NCI-H510A treated with DMSO at 0.1 percent for 48 hours (cell line): Measurements from ENCODE around the gene SLC22A23.

ENCODE experiments used
- DNase-seq: peaks from one replicate; lab custom pipeline; 2025; lab: John Stamatoyannopoulos, UW

The SLC22A23 gene

DNA sequence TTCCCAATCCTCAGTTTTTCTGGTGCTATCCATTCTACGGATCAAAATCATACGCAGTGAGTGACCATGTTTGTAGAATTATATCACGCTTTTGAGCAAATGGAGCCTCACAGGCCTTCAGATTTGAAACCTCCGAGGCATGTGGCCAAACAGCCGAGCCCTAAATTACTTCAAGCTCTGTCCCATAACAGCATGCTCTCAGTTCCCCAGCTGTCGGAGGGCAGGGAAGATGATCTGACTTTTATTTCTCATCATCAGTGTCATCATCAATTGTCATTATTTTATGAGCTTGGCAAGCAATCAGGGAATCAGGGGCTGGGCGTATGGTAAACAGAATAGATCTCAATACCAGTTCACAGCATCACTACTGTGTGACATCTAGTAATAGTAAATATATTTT is 124.9 kb downstream of the SLC22A23 start:
- no peak for DNase-seq

DNA sequence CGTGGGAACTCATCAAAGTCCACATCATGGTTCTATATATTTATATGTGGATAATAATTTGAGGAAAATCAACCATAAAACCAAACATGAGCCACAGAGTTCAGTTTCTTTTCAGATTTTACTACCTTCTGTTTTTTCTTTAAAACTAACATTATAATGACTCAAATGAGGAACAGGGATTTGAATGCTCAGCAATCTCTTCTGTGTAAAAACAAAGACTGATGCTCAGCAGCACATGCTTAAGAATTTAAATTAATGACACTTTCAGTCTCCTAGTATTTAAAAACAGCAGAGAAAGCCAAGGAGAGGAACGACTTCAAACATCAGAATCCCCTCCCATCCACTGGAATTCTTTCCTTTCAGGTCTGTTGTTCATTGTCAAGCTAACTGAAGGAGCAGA is 125.4 kb downstream of the SLC22A23 start:
- no peak for DNase-seq

DNA sequence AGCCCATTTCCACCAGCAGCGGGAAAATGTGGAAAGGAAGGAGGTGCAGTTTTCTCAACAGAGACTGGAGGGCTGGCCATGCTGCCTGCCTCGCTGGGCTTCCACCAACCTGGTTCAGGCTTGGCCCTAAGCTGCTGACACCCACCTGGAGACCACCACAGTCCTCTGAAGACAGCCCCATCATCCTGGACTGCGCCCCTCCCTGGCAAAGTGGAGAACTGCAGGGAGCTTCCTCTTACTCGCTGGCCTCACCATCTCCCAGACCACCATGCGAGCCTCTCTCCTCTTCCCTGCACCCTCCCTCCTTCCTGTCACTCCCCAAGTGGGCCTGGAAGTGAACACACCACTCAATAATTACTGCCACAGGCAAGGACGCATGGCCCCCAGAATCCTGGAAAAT is 126.7 kb downstream of the SLC22A23 start:
- DNase-seq: no peak

DNA sequence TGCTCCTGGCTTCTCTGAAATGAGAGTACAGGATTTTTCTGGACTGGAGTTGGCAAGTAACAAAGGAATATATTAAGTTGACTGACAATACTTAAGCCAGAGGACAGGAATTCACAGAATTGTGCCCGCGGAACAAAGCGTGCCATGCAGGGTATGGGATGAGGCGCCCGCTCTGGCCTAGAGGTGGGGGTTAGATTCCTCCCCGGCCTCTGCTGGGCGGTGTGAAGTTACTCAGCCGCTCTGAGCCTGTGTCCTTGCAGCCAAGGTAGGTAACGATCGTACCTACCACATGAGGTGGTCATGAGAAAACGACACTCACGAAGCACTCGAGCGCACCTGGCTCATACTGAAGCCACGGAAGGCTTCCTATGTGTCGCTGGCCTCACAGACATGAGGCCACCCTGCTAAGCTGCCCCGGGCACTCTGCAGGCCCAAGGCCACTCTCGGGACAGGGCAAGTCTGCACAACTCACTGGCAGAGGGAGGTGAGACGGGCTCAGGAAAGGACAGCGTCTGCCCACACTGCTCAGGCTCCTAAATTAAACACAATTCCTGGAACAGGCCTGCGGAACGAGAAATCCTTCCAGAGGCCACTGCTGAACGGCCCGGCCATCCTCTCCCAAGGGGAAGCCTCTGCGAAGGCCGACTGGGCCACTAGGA is 127.3 kb downstream of the SLC22A23 start:
- peak; percentile 14 for DNase-seq

DNA sequence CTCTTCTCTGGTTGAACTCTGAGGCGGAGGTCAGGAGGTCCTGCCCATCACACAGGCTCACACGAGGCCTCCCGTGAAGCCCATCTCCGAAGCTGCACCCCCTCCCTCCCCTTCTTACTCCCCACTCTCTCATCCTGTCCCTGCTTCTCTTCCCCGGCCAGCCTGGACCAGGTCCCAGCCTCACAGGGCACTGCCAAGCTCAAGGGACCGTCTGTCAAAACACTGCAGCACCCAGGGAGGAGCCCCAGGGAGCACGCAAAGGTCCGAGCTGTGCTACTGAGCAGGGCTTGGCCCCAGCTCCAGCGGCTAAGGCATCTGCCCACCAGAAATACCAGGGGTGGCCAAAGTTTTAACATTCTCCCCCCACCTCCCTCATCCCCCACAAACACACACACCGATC is 128.1 kb downstream of the SLC22A23 start:
- no peak for DNase-seq

DNA sequence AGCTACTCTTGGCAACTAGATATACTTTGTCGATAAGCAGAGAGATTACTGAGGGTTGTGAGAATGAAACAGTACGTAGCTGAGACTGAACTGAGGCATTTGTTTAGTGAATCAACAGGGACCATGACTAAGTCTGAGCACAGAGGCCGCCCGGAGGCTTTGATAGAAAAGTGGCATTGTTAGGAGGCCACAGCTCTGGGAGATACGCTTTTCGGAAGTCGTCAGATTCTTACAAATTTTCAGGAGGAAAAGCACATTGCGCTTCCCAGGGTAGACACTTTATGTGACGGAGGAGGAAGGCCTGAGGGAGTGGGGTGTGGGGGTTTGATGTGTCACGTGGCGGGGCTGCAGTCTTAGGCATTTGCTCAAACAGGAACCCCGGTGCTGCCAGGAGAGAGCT is 128.7 kb downstream of the SLC22A23 start:
- no peak for DNase-seq

DNA sequence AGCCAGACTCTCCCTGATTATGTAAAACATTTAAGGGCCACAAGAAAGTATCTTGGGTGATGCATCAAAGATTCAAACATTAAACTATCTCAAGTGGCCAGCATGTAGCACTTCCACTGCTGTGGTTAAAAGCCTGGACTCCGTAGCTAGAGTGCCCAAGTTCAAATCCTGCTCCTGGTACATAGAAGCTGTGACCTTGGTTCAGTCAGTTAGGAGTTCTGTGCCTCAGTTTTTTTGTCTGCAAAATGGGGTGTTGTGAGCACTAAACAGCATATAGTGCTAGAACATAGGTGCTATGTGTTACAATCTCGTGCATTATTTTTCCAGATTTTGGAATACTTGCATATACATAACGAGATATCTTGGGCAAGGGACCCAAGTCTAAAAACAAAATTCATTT is 129.4 kb downstream of the SLC22A23 start:
- DNase-seq: no peak

DNA sequence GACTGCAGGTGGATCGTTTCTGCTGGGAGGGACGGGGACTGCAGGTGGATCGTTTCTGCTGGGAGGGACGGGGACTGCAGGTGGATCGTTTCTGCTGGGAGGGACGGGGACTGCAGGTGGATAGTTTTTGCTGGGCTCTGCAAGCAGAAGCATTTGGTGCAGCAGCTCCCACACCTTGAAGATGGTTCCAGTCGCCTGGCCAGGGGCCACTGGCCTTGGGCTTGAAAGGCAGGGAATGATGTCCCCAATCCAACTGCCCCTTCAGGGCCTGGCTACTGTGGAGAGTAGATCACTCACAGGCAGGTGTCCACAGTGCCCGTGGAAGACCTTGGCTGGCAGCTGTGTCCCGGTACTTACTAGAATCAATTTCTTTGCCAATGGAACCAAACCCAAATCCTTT is 129.9 kb downstream of the SLC22A23 start:
- no peak for DNase-seq

DNA sequence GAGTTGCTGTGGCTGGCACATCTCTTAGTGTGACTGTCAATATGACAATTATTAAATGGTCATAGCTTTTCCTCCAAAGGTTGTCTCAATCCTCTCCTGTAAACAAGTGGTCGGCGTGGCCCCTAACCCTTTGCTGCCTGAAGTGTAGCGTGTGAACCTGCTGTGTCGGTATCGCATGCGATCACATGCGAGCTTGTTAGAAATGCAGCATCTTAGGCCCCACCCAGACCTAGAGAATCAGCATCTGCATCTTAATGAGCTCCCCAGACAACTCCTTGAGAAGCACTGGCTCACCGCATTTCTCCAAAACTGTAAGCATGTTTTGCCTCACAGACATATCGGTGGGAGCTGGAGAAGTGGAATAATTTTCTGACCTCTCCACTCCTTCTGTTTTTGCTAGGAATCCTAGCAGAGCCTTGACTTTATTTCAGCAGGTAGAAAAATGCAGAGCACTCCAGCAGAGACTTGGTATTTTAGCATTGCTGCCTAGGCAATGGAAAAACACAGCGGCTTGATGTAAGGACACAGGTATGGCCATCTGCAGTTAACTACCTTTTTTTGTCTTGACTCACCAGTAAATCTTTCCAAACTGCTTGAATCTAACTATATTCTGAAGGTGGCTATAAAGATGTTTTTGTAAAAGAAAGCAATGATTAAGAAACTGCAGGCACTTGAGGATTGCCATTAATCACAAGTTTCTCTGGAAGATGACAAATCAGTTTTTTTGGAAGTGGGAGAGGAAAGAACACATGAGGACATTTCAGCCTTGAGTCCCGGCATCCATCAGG is 130.5 kb downstream of the SLC22A23 start:
- no peak for DNase-seq

DNA sequence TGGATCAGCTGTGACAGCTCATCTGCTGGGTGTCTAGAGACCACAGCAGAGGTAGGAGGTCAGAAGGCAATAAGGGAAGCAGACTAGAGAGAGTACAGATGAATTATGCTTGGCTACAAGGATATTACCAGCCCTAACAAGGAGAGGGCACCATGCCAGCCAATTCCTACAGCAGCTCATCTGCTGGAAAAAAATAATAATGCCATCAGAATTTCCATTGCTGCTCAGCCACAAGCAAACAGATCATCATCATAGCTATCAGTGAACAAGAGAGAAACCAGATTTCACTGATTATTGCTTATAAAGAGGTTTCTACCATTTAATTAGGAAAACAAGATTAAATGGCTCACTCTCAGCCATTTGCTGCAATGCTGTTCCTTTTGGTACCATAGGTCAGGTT is 131.6 kb downstream of the SLC22A23 start:
- no peak for DNase-seq

DNA sequence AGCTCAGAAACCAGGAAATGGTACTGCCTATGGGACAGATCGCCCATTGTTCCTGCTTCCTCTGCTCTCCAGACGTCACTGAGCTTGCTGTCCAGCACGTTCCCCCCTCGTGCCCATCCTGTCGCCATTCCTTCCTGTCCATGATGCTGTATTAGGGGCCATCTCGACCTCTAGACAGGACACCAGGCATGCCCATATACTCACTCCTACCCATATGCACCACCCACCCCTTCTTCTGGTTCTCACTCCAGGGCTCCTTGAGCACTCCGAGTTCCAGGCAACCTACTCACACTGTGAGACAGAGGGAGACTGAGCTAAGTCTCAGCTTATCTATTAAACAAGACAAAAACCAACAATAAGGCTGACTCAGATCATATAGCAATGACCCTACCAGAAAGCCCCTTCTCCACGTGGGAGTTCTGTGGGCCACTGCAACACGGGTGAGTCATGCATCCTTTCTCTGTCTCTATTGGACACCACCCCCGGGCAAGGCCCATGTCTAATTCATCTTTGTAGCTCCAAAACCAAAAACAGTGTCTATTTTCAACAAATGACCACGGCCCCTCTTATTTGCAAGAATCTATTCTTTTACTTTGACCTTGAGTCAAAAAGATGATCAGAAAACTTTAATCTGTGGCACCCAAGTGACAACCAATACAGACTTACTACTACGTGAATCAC is 132.4 kb downstream of the SLC22A23 start:
- no peak for DNase-seq

DNA sequence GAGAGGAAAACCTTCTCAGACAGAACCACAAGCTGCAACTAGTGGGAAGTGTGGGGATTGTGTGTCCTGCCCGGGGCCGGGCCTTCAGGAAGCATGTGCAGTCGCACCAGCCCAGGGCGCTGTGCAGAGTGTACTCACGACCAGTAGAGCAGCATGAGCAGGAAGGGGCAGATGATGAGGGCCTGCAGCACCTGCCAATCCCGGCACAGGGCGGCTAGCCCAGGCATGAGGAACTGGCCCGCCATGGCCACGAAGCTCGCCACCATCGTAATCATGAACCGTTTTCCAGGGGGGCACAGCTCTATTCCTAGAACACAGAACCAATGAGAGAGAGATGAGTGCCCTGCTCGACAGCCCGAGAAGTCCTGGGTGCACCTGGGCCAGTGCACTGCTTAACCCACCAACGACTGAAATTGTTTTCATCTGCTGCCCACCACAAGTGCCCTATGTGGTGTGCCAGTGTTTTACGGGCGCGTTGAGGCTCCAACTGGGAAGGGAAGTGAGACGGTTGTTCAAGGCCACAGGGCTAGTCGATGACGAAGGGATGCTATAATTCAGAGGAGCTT is 133.1 kb downstream of the SLC22A23 start:
- DNase-seq: no peak

DNA sequence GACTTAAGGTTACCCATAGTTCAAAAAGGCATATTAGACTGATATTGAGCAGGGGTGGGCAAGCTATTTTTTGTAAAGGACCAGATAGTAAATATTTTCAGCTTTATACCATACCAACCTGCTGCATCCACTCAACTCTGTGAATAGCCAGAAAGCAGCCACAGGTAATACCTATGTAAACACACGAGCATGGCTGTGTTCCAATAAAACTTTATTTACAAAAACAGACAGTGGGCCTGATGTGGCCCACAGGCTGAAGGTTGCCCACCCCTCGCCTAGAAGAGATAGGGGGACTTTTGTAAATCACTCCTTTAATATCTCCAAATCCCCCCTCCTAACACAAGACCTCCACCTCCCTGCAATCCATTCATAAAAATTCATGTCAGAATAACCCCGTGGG is 133.7 kb downstream of the SLC22A23 start:
- no peak for DNase-seq

DNA sequence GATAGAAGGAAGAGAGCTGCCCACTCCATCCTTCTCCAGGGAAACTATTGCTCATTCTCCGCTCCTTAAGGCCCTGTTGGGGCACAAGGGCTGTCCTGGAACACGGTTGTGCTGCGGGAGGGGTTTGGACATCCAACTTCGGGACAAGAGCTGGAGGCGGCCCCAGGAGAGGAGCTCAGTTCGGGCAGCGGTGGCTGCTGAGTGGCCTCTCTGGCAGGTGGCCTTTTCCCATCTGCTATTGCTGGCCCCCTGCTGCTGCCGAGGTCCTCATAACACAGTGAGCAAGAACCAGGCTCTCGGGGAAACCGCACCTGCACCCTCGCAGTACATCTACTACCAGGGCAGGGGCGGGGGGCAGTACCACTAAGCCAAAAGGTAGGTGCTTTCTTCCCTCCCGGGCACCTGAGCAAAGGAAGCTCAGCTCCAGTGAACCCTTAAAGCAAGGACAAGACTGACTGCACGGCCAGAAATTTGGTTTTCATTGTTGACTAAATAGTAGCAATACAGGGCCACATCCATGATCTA is 134.4 kb downstream of the SLC22A23 start:
- peak; percentile 51 for DNase-seq

DNA sequence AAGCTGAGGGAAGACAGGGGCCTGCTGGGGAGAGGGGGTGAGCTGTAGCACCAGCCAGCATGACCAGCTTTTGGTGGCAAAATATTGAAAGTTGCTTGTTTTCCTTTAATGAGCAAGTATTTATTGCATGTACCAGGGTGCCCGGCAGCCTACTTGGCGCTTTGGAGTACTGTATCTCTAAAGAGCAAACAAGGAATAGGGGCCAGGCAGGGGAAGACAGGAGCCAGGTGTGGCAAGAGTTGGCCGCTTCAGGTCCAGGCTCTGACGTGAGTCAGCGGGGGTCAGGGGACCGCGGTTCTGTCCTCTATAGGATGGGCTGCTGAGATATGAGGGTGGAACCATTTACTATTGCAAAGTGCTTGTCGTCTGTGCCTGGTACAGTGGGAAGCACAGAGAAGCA is 135.0 kb downstream of the SLC22A23 start:
- peak; percentile 12 for DNase-seq

DNA sequence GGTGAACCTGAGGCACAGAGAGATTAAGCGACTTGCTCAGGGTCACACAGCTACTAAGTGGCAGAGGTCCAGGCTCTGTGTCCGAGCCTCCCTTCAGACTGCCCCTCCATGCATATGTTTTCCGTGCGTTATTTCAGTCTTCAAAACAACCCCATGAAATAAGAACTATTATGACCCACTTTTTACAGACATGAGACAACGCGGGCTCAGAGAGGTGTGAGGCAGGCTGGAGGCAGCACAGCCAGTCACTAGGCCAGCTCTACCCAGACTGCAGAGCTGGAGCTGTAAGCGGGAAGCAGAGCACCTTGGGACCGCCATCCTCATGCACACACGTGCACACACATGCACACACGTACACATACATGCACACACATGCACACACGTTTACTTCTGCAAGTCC is 135.8 kb downstream of the SLC22A23 start:
- no peak for DNase-seq

DNA sequence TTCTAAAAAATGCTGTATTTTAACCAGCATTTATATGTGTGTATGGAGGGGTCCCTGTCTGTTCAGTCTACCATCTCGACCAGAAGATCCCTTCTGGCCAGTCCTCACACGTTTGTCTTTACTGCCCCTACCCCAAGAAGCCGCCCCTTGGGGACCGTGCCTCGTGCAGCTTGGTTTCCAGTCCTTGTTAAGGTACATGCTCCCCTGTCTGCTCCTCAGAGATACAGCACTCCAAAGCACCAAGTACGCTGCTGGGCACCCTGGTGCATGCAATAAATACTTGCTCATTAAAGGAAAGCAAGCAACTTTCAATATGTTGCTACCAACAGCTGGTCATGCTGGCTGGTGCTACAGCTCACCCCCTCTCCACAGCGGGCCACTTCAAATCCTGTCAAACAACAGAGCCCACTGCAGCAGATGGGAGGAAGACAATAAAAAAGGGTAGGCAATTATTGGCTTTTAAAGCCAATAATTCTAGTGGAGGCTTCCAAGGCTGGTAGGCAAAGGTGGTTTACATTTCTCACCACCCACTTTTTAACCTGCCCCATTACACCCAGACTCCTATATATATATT is 136.5 kb downstream of the SLC22A23 start:
- no peak for DNase-seq

DNA sequence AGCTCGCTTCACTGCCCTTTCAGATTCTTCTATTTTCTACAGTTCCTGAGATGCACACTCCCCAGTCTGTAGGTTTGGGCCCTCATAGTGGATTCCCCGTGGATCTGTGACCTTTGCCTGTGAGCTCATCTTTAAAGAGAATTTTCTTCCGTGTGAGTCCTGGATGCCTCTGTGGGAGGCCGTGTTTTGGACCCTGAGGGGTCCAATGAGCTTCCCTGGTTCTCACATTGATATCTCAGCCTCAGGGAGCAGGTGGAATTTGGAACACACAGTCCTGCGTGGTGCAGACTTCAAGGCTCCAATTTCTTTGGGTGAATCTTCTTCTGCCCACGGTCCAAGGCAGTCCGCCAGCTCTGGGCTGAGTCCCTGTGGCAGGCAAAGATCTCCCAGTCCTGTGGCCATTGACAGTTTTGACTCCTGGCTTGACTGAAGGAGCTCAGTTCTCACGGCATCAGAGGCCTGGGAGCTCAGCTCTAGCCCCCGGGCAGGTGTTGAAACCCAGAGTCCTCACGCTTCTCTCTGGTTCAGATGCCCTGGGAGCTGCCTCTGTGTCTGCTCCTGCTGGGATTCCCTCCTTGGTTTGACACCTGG is 137.1 kb downstream of the SLC22A23 start:
- no peak for DNase-seq

DNA sequence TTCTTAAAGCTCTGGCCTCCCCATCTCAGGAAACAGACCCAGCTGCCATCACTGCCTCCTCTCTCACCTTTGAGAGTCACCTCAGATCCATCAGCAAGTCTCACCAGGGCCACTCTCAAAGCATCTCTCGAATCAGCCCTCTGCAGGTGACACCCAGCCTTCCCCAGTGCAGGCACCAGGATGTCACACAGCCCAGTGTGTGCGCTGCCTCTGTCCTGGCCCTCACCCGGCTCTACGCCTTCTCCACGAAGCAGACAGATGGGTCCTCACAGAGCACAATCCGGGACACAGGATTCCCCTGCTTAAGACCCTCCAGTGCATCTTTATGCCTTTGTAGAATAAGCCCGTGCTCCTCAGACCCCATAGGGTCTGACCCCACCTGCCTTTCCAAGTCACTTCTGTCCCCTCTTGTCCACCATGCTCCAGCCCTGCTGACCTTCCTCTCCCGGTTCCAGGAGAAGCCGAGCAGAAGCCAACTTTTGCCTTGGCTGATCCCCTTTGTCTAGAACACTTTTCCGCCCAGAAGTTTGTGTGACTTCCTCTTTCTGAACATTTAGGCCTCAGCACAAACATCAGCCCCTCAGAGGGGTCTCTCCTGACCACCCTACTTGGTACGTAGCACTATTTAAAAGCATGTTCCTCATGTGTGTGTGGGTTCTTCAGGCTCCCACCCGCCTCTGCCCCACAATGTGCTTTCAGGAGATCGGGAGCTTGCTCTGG is 137.9 kb downstream of the SLC22A23 start:
- DNase-seq: no peak

DNA sequence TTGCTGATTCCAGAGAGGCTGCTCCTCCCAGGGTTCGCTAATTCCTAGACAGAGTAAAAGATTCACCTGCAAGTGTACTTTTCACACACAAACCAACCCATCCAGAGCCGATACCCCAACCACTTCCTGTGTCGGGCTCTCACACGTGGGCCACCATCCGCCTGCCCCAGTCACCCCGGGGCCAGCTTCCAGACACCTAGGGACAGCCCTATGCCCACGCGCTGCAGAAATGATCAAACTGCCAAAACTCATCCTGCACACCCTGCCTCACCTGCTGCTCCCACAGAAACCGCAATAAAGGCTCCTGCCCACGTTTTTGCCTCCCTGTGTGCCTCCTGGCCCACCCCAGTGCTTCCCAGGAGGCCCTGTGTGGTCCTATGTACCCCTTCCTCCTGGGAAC is 138.6 kb downstream of the SLC22A23 start:
- DNase-seq: no peak

DNA sequence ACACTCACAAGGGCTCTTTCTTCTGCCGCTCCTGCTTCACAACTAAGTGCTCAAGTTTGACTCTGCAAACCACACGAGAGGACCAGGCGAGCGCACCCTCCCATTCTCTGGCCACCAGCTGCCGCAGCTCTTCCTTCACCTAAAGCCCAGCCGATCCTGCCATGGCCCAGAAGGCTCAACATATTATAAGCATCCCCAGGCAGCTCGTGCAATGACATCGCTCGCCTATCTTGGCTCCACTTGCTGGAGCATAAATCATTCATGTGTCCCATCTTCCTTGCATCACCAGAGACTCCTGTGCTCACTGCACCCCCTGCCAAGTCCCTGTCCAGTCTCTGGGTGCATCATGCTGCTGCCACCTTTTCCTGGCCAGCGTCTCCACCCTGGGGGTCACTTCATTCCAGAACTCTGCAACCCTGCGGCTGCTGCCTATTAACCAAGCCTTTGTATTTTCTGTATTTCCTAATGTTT is 139.1 kb downstream of the SLC22A23 start:
- no peak for DNase-seq
